Astrocyte of the cerebellum (primary cell): Measurements from ENCODE around the gene SFXN5.
A peak's percentile ranks its signal among the peaks of the same experiment; 100 is the strongest.
"Not testable (repeated sequence)": the region's sequence is repeated elsewhere in the genome, so short reads cannot be mapped to it uniquely, and the experiment has no call there.

Source experiments
- DNase-seq: peaks from one replicate; pipeline ENCODE4 v3.0.0-alpha.2; 2011; ENCODE audit warnings: low read depth
- H3K4me3 ChIP-seq: 2 replicates; pipeline ENCODE4 v1.5.1; 2011; ENCODE audit warnings: mild to moderate bottlenecking, low read depth, low read length, moderate library complexity
- CTCF ChIP-seq: IDR thresholded peaks from 2 replicates; pipeline ENCODE4 v1.5.1; 2012; ENCODE audit warnings: low read length, low read depth, moderate library complexity, mild to moderate bottlenecking; ENCODE audit errors: missing control alignments
- in situ Hi-C: cut with HindIII; loops from 2 replicates; pipeline ENCODE4 v1.10.0; 2017; ENCODE audit warnings: low sequenced_read_pairs

SFXN5 gene

GRCh38 chr2:72914589-72915319, 156.8 kb downstream of the SFXN5 start:
- no peak for DNase-seq
- no peak for TF ChIP-seq CTCF
- in situ Hi-C loops, result no loop called here
- H3K4me3 ChIP-seq, result no peak overlapping the region

- no peak for TF ChIP-seq CTCF
- no peak overlapping the region for H3K4me3 ChIP-seq
- DNase-seq, result no peak
- in situ Hi-C loops, result no loop called here
Measured at GRCh38 chr2:72914206-72914559, 157.3 kb downstream of the SFXN5 start.

- TF ChIP-seq CTCF, result peak; percentile 38
- no peak for DNase-seq
- in situ Hi-C loops, result no loop called here
- H3K4me3 ChIP-seq, result no peak overlapping the region
Measured at GRCh38 chr2:72913486-72914205, 157.9 kb downstream of the SFXN5 start.

GRCh38 chr2:72911256-72911655, 160.3 kb downstream of the SFXN5 start:
- H3K4me3 ChIP-seq, result no peak overlapping the region
- TF ChIP-seq CTCF, result no peak
- DNase-seq, result no peak
- in situ Hi-C loops, result no loop called here

GRCh38 chr2:72908741-72909140, 162.8 kb downstream of the SFXN5 start:
- in situ Hi-C loops, result no loop called here

GRCh38 chr2:72907369-72907768, 164.1 kb downstream of the SFXN5 start:
- H3K4me3 ChIP-seq, in situ Hi-C loops, DNase-seq: not testable (repeated sequence)

More at GRCh38 chr2:72908741-72909140, 162.8 kb downstream of the SFXN5 start:
- no peak for TF ChIP-seq CTCF
- no peak overlapping the region for H3K4me3 ChIP-seq
- no peak for DNase-seq

GRCh38 chr2:72901426-72901825, 170.1 kb downstream of the SFXN5 start:
- in situ Hi-C loops, result no loop called here
- DNase-seq, result no peak
- H3K4me3 ChIP-seq, result no peak overlapping the region
- no peak for TF ChIP-seq CTCF
